HG03064 (cell line): ENCODE measurements around the gene TMCC1.
"Not testable (repeated sequence)": the region's sequence is repeated elsewhere in the genome, so short reads cannot be mapped to it uniquely, and the experiment has no call there.

Source experiments
- ATAC-seq: cut with Tn5 transposase; IDR thresholded peaks from one replicate; pipeline ENCODE4 v1.9.1; 2021; ENCODE audit warnings: low read depth; ENCODE audit not compliant: unreplicated experiment

TMCC1 gene

GRCh38 chr3:129893581-129894070 is at the start of gene TMCC1:
TSS of gene TMCC1 (minus strand) at chr3:129893711.
- peak; percentile 73 for ATAC-seq

GRCh38 chr3:129943020-129943419 is 49.5 kb upstream of the TMCC1 start:
- no peak for ATAC-seq

GRCh38 chr3:129942296-129942695 is 48.8 kb upstream of the TMCC1 start:
- no peak for ATAC-seq

- no peak for ATAC-seq
These were observed 46.6 kb upstream of the TMCC1 start for GRCh38 chr3:129940086-129940485.

- ATAC-seq, result no peak
These were observed 44.8 kb upstream of the TMCC1 start for GRCh38 chr3:129938140-129938930.

- no peak for ATAC-seq
These were observed 44.2 kb upstream of the TMCC1 start for GRCh38 chr3:129937717-129938116.

GRCh38 chr3:129936757-129937156 is 43.2 kb upstream of the TMCC1 start:
- ATAC-seq, result no peak

GRCh38 chr3:129934234-129935123 is 41.0 kb upstream of the TMCC1 start:
- ATAC-seq, result no peak

GRCh38 chr3:129933471-129933870 is 40.0 kb upstream of the TMCC1 start:
- ATAC-seq, result no peak

GRCh38 chr3:129929383-129929782 is 35.9 kb upstream of the TMCC1 start:
- ATAC-seq, result no peak

- ATAC-seq, result no peak
These were observed 33.6 kb upstream of the TMCC1 start for GRCh38 chr3:129927072-129927471.

- ATAC-seq, result no peak
These were observed 26.3 kb upstream of the TMCC1 start for GRCh38 chr3:129919806-129920205.

GRCh38 chr3:129919357-129919756 is 25.8 kb upstream of the TMCC1 start:
- ATAC-seq, result no peak

GRCh38 chr3:129918461-129918860 is 24.9 kb upstream of the TMCC1 start:
- ATAC-seq, result no peak

- no peak for ATAC-seq
These were observed 24.0 kb upstream of the TMCC1 start for GRCh38 chr3:129917423-129918007.

- ATAC-seq, result no peak
These were observed 20.1 kb upstream of the TMCC1 start for GRCh38 chr3:129913618-129914017.

- ATAC-seq, result no peak
These were observed 17.9 kb upstream of the TMCC1 start for GRCh38 chr3:129911261-129911861.

GRCh38 chr3:129909235-129909634 is 15.7 kb upstream of the TMCC1 start:
- not testable (repeated sequence) for ATAC-seq

- ATAC-seq, result no peak
These were observed 14.9 kb upstream of the TMCC1 start for GRCh38 chr3:129908417-129908816.

GRCh38 chr3:129901272-129901671 is 7.8 kb upstream of the TMCC1 start:
- ATAC-seq, result not testable (repeated sequence)

GRCh38 chr3:129897026-129897425 is 3.5 kb upstream of the TMCC1 start:
- ATAC-seq, result no peak
